Neural progenitor cell (in vitro differentiated cells): Measurements from ENCODE around the gene SLC6A5.

Experiments
- EZH2 ChIP-seq: fragments of 200-600 bp; sonication (generic); IDR thresholded peaks from 2 replicates; pipeline ENCODE4 v1.6.1; 2017; ENCODE audit warnings: antibody characterized with exemption, mild to moderate bottlenecking, moderate library complexity
- EZH2phosphoT487 ChIP-seq: fragments of 200-600 bp; sonication (generic); IDR thresholded peaks from 2 replicates; pipeline ENCODE4 v1.6.1; 2017; ENCODE audit warnings: antibody characterized with exemption
- TF ChIP-seq, protein P1 (sequence below): fragments of 200-600 bp; sonication (generic); IDR thresholded peaks from 2 replicates; pipeline ENCODE4 v1.5.1; 2017; ENCODE audit warnings: antibody characterized with exemption, mild to moderate bottlenecking

DNA sequence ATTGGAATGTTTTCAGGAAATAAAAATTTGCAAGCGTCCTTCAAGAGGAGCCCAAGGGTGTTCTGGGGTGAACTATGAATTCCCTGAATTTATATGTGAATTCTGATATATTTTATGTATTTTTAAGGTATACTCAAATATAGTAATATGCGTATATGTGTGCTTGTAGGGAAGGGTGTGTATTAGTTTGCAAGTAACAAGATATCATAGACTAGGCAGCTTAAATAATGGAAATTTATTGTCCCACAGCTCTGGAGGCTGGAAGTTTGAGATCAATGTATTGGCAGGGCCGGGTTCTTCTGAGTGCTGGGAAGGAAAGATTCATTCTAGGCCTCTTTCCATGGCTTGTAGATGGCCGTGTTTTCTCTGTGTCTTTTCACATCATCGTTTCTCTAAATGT lies 16.2 kb upstream of the SLC6A5 start:
- TF ChIP-seq, protein P1, sequence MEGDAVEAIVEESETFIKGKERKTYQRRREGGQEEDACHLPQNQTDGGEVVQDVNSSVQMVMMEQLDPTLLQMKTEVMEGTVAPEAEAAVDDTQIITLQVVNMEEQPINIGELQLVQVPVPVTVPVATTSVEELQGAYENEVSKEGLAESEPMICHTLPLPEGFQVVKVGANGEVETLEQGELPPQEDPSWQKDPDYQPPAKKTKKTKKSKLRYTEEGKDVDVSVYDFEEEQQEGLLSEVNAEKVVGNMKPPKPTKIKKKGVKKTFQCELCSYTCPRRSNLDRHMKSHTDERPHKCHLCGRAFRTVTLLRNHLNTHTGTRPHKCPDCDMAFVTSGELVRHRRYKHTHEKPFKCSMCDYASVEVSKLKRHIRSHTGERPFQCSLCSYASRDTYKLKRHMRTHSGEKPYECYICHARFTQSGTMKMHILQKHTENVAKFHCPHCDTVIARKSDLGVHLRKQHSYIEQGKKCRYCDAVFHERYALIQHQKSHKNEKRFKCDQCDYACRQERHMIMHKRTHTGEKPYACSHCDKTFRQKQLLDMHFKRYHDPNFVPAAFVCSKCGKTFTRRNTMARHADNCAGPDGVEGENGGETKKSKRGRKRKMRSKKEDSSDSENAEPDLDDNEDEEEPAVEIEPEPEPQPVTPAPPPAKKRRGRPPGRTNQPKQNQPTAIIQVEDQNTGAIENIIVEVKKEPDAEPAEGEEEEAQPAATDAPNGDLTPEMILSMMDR, result no peak
- TF ChIP-seq EZH2phosphoT487 (no peak), EZH2 (no peak)
